H9 (cell line): ENCODE results near the gene HSD17B7. TPM values are rescaled to one million over a fixed set of nuclear protein-coding genes. Genes with fewer than 3 reads are reported as not detected.

ENCODE experiments used
- DNase-seq: peaks from one replicate; pipeline ENCODE4 v3.0.0-alpha.2; 2017
- H2AFZ ChIP-seq: one replicate; pipeline ENCODE4 v1.6.1; 2013; ENCODE audit warnings: mild to moderate bottlenecking, low read length, control low read depth, moderate library complexity
- H2AK5ac ChIP-seq: 2 replicates; pipeline ENCODE4 v1.6.1; 2013; ENCODE audit warnings: low read length, control low read depth, mixed read lengths; ENCODE audit not compliant: insufficient read length
- H2BK120ac ChIP-seq: one replicate; pipeline ENCODE4 v1.6.1; 2013; ENCODE audit warnings: low read depth, mild to moderate bottlenecking, low read length, control low read depth, inconsistent platforms; ENCODE audit not compliant: poor library complexity, severe bottlenecking
- H2BK12ac ChIP-seq: 2 replicates; pipeline ENCODE4 v1.6.1; 2013; ENCODE audit warnings: low read length, control low read depth, mixed read lengths, low read depth; ENCODE audit not compliant: insufficient read length
- H2BK15ac ChIP-seq: 2 replicates; pipeline ENCODE4 v1.6.1; 2013; ENCODE audit warnings: low read depth, low read length, control low read depth
- H2BK20ac ChIP-seq: one replicate; pipeline ENCODE4 v1.6.1; 2013; ENCODE audit warnings: low read depth, mild to moderate bottlenecking, low read length, control low read depth, inconsistent platforms; ENCODE audit not compliant: poor library complexity, severe bottlenecking
- H2BK5ac ChIP-seq: 2 replicates; pipeline ENCODE4 v1.6.1; 2013; ENCODE audit warnings: low read length, control low read depth, mixed read lengths; ENCODE audit not compliant: insufficient read length
- H3K14ac ChIP-seq: 2 replicates; pipeline ENCODE4 v1.6.1; 2013; ENCODE audit warnings: low read length, control low read depth; ENCODE audit not compliant: insufficient read depth
- H3K18ac ChIP-seq: 2 replicates; pipeline ENCODE4 v1.6.1; 2013; ENCODE audit warnings: low read depth, mild to moderate bottlenecking, mixed read lengths, low read length, control low read depth; ENCODE audit not compliant: insufficient read length
- H3K23ac ChIP-seq: 2 replicates; pipeline ENCODE4 v1.6.1; 2013; ENCODE audit warnings: low read length, control low read depth, mixed read lengths, low read depth; ENCODE audit not compliant: insufficient read length
- H3K23me2 ChIP-seq: 2 replicates; pipeline ENCODE4 v1.6.1; 2013; ENCODE audit warnings: low read depth, mild to moderate bottlenecking, mixed read lengths, low read length, control low read depth; ENCODE audit not compliant: insufficient read length, poor library complexity, severe bottlenecking
- H3K27ac ChIP-seq: 2 replicates; pipeline ENCODE4 v1.5.1; 2013; ENCODE audit warnings: low read length, control low read depth, mixed read lengths, low read depth; ENCODE audit not compliant: insufficient read length
- H3K27me3 ChIP-seq: 2 replicates; pipeline ENCODE4 v1.6.1; 2013; ENCODE audit warnings: low read length, control low read depth, inconsistent platforms; ENCODE audit not compliant: insufficient read depth
- H3K4ac ChIP-seq: 2 replicates; pipeline ENCODE4 v1.6.1; 2013; ENCODE audit warnings: low read depth, mild to moderate bottlenecking, control low read depth, inconsistent platforms, low read length, moderate library complexity
- H3K4me1 ChIP-seq: 2 replicates; pipeline ENCODE4 v1.6.1; 2013; ENCODE audit warnings: low read length, control low read depth, inconsistent platforms; ENCODE audit not compliant: insufficient read depth
- H3K4me2 ChIP-seq: 2 replicates; pipeline ENCODE4 v1.6.1; 2013; ENCODE audit warnings: low read length, control low read depth, mixed read lengths; ENCODE audit not compliant: insufficient read length, insufficient read depth
- H3K56ac ChIP-seq: 2 replicates; pipeline ENCODE4 v1.6.1; 2013; ENCODE audit warnings: low read depth, mild to moderate bottlenecking, mixed read lengths, low read length, control low read depth; ENCODE audit not compliant: insufficient read length
- H3K79me1 ChIP-seq: 2 replicates; pipeline ENCODE4 v1.6.1; 2013; ENCODE audit warnings: low read depth, mild to moderate bottlenecking, moderate library complexity, low read length, control low read depth, inconsistent platforms; ENCODE audit not compliant: insufficient read depth, poor library complexity, severe bottlenecking
- H3K79me2 ChIP-seq: 2 replicates; pipeline ENCODE4 v1.6.1; 2013; ENCODE audit warnings: low read length, control low read depth, inconsistent platforms; ENCODE audit not compliant: insufficient read depth
- H3K9ac ChIP-seq: 2 replicates; pipeline ENCODE4 v1.6.1; 2013; ENCODE audit warnings: low read length, control low read depth, mixed read lengths; ENCODE audit not compliant: insufficient read length; ENCODE audit errors: extremely low read depth
- H3K9me3 ChIP-seq: one replicate; pipeline ENCODE4 v1.6.1; 2013; ENCODE audit warnings: low read depth, low read length, inconsistent platforms; ENCODE audit not compliant: control insufficient read depth
- H3T11ph ChIP-seq: one replicate; pipeline ENCODE4 v1.6.1; 2013; ENCODE audit warnings: mild to moderate bottlenecking, low read length, control low read depth, inconsistent platforms
- H4K20me1 ChIP-seq: one replicate; pipeline ENCODE4 v1.6.1; 2013; ENCODE audit not compliant: control insufficient read depth, insufficient read length, insufficient read depth
- H4K5ac ChIP-seq: 2 replicates; pipeline ENCODE4 v1.6.1; 2013; ENCODE audit warnings: low read depth, mild to moderate bottlenecking, mixed read lengths, low read length, control low read depth; ENCODE audit not compliant: insufficient read length
- H4K8ac ChIP-seq: replicated peaks from 2 replicates; pipeline ENCODE4 v1.6.1; 2013; ENCODE audit warnings: low read length, control low read depth, mixed read lengths, low read depth; ENCODE audit not compliant: insufficient read length
- H4K91ac ChIP-seq: 2 replicates; pipeline ENCODE4 v1.6.1; 2013; ENCODE audit warnings: low read depth, mild to moderate bottlenecking, moderate library complexity, mixed read lengths, low read length, control low read depth; ENCODE audit not compliant: insufficient read length
- H3K27ac Mint-ChIP-seq, 3 experiments: 2 replicates in 2 of 3; 3 replicates in 1 of 3; pipeline ENCODE4 v1.8.0; 2020 to 2021; ENCODE audit warnings: mixed read lengths in 3 of 3, mild to moderate bottlenecking in 1 of 3, moderate library complexity in 1 of 3
- H3K27me3 Mint-ChIP-seq: 2 replicates; pipeline ENCODE4 v1.8.0; 2021; ENCODE audit warnings: low read depth, mild to moderate bottlenecking, moderate library complexity, mixed read lengths
- H3K36me3 Mint-ChIP-seq, 3 experiments: 2 replicates in 2 of 3; 3 replicates in 1 of 3; pipeline ENCODE4 v1.8.0; 2020 to 2021; ENCODE audit warnings: low read depth in 3 of 3, mixed read lengths in 3 of 3; ENCODE audit not compliant: insufficient read depth in 1 of 3
- H3K4me1 Mint-ChIP-seq, 2 experiments: 2 replicates each; pipeline ENCODE4 v1.8.0; 2020; ENCODE audit warnings: mixed read lengths in 2 of 2
- H3K4me3 Mint-ChIP-seq, 2 experiments: 2 replicates in 1 of 2; 3 replicates in 1 of 2; pipeline ENCODE4 v1.8.0; 2020 to 2021; ENCODE audit warnings: mild to moderate bottlenecking in 2 of 2, mixed read lengths in 2 of 2, moderate library complexity in 1 of 2
- H3K9me3 Mint-ChIP-seq, 2 experiments: 2 replicates in 1 of 2; 3 replicates in 1 of 2; pipeline ENCODE4 v1.8.0; 2020; ENCODE audit warnings: mild to moderate bottlenecking in 2 of 2, mixed read lengths in 2 of 2, moderate library complexity in 1 of 2
- WGBS: extraction: QIAGEN DNeasy Blood & Tissue Kit; methylation state at CpG from one replicate; pipeline ENCODE4 v1.1.7; 2013; ENCODE audit warnings: missing lambda C conversion rate, low lambda C conversion rate, mixed read lengths; ENCODE audit not compliant: insufficient read length; ENCODE audit errors: extremely low coverage; 5-methylcytosine and 5-hydroxymethylcytosine counted together
- total RNA-seq: library from RNA; stranded (reverse); gene quantifications from 2 replicates; pipeline ENCODE4 v1.2.1, GENCODE V29; 2021
- TF ChIP-seq, protein P1 (sequence below): fragments of 200-600 bp; sonication (generic); conservative IDR thresholded peaks from 3 replicates; pipeline ENCODE4 v1.8.0; 2021; ENCODE audit warnings: antibody characterized with exemption, mild to moderate bottlenecking

The HSD17B7 gene
- total RNA-seq, 1 experiment from 2014 or later, result 26.2 TPM

DNA sequence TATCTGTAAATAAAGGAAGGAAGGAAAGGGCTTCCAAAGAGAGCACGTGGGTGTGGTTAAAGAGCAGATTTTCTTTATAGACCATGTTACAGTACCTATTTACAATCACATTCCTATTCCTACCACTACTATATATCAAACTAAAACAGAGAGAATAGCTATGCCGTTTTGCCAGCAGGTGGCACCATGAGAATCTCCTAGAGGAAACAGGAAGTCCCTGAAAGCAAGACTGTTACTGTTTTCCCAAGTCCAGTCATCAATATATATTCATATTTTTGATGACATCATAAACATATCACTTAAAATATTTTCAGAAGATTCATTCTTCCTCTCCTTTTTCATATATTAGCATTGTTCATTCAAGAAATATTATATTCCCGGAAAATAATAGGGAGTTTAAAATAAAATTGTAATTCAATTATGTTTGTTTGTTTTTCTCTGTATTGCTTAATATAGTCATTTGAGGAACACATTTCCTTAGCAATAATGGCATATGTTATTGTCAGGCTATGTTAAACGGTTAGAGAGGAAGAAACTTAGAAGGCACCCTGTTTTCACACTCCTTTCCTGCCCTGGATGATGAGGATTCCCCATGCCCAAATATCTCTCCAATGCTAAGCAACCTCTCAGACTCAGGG is 63.9 kb downstream of the HSD17B7 start:
- H3K56ac ChIP-seq, result no peak overlapping the region
- no peaks in the 10 kb centered on the region for H3K27me3 Mint-ChIP-seq
- no peaks in the 10 kb centered on the region for H3K79me2 ChIP-seq
- no peak overlapping the region for H2BK15ac ChIP-seq
- H2BK120ac ChIP-seq, result no peak overlapping the region
- no CpG with 5 or more reads among the region's 4 CpGs for WGBS
- no peak overlapping the region for H4K5ac ChIP-seq
- H4K91ac ChIP-seq, result no peak overlapping the region
- no peak overlapping the region for H3K18ac ChIP-seq
- no peaks in the 10 kb centered on the region for H3K9me3 Mint-ChIP-seq
- H3K27ac Mint-ChIP-seq, result no peak overlapping the region
- H4K20me1 ChIP-seq, result no peaks in the 10 kb centered on the region
- no peaks in the 10 kb centered on the region; a peak in 1 of 4 replicates for H3K4me1 Mint-ChIP-seq
- H3K4me2 ChIP-seq, result no peak overlapping the region
- H3K27me3 ChIP-seq, result no peaks in the 10 kb centered on the region
- H3K4me3 Mint-ChIP-seq, result no peak overlapping the region
- peak; percentile 45 for DNase-seq
- H4K8ac ChIP-seq, result no peak overlapping the region
- no peak overlapping the region for H2BK20ac ChIP-seq
- H3K9me3 ChIP-seq, result no peaks in the 10 kb centered on the region
- no peak overlapping the region for H2AFZ ChIP-seq
- no peak overlapping the region for H2BK12ac ChIP-seq
- H3K36me3 Mint-ChIP-seq, result no peaks in the 10 kb centered on the region
- H2AK5ac ChIP-seq, result no peak overlapping the region
- no peak overlapping the region for H3K27ac ChIP-seq
- no peak overlapping the region for H3K4ac ChIP-seq
- no peak overlapping the region for H2BK5ac ChIP-seq
- no peaks in the 10 kb centered on the region for H3K23me2 ChIP-seq
- H3K4me1 ChIP-seq, result no peaks in the 10 kb centered on the region
- H3K79me1 ChIP-seq, result no peaks in the 10 kb centered on the region
- no peak overlapping the region for H3T11ph ChIP-seq
- TF ChIP-seq, protein P1, sequence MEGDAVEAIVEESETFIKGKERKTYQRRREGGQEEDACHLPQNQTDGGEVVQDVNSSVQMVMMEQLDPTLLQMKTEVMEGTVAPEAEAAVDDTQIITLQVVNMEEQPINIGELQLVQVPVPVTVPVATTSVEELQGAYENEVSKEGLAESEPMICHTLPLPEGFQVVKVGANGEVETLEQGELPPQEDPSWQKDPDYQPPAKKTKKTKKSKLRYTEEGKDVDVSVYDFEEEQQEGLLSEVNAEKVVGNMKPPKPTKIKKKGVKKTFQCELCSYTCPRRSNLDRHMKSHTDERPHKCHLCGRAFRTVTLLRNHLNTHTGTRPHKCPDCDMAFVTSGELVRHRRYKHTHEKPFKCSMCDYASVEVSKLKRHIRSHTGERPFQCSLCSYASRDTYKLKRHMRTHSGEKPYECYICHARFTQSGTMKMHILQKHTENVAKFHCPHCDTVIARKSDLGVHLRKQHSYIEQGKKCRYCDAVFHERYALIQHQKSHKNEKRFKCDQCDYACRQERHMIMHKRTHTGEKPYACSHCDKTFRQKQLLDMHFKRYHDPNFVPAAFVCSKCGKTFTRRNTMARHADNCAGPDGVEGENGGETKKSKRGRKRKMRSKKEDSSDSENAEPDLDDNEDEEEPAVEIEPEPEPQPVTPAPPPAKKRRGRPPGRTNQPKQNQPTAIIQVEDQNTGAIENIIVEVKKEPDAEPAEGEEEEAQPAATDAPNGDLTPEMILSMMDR, result peak; percentile 79
- H3K23ac ChIP-seq, result no peak overlapping the region
- no peak overlapping the region for H3K14ac ChIP-seq
- no peak overlapping the region for H3K9ac ChIP-seq
